GM12865 (cell line): ENCODE results near the gene PSMD9.

ENCODE experiments used
- DNase-seq: peaks from one replicate; pipeline ENCODE4 v3.0.0; 2010; ENCODE audit warnings: low read depth
- H3K4me3 ChIP-seq: 2 replicates; pipeline ENCODE4 v1.5.1; 2011; ENCODE audit warnings: mild to moderate bottlenecking, low read depth, low read length, control low read depth
- TF ChIP-seq, protein P1 (sequence below): IDR thresholded peaks from 2 replicates; pipeline ENCODE4 v1.5.1; 2011; ENCODE audit warnings: low read length, control low read depth, low read depth, inconsistent platforms; ENCODE audit not compliant: insufficient read depth; ENCODE audit errors: missing control alignments

PSMD9 gene

DNA sequence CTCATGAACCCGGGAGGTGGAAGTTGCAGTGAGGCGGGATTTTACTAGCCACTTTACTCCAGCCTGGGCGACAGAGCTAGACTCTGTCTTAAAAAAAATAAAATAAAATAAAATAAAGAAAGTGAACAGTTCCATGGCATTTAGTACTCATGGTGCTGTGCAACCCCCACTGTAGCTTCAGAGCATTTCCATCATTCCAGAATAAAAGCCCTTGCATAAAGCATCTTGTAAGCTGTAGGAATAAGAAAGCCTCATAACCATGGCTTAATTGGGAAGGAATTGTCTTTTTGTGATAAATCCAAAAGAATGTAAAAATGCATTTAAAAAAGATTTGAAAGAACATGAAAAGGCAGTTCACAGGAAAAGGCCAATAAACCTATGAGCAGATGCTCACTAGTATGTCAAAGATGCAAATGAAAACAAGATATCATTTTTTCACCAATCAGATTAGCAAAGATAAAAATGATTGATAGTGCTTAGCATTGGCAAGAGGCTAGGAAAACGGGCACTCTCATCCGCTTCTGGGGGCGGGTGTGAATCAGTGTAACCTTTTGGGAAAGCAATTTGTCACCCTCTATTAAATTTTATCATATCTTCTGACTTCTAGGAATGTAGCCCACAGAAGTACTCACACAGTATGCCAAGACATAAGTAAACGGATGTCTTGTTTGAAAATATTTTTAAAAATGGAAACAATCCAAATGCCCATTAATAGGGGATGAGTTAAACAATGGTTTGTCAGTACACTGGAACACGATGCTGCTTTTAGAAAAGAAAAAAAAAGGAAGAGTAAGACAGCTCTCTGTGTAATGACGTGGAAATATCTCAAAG lies 76.4 kb downstream of the PSMD9 start:
- TF ChIP-seq, protein P1, sequence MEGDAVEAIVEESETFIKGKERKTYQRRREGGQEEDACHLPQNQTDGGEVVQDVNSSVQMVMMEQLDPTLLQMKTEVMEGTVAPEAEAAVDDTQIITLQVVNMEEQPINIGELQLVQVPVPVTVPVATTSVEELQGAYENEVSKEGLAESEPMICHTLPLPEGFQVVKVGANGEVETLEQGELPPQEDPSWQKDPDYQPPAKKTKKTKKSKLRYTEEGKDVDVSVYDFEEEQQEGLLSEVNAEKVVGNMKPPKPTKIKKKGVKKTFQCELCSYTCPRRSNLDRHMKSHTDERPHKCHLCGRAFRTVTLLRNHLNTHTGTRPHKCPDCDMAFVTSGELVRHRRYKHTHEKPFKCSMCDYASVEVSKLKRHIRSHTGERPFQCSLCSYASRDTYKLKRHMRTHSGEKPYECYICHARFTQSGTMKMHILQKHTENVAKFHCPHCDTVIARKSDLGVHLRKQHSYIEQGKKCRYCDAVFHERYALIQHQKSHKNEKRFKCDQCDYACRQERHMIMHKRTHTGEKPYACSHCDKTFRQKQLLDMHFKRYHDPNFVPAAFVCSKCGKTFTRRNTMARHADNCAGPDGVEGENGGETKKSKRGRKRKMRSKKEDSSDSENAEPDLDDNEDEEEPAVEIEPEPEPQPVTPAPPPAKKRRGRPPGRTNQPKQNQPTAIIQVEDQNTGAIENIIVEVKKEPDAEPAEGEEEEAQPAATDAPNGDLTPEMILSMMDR: no peak
- no peak for DNase-seq
- H3K4me3 ChIP-seq: no peak overlapping the region

DNA sequence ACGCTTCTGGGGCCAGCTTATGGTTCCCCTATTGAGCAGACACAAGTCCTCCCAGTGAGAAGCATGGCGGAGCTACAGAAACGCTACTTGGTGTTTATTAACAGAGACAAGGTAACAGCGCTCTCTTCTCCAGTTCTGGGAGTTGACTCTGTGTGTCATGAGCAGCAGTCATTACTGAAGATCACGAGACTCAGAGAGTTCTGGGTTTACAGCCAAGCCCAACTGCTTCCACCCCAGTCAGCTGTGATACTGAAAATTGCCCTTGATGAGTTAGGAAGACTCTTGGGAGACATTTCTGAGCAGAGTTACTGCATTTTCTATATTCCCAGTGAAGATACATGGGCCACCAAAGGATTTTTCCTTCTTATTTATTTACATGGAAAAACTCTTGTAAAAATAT lies 78.4 kb downstream of the PSMD9 start:
- no peak overlapping the region for H3K4me3 ChIP-seq
- no peak for DNase-seq
- TF ChIP-seq, protein P1: no peak
